HG02678 (cell line): ENCODE measurements around the gene SMC1A.
"Not testable (repeated sequence)": the region's sequence is repeated elsewhere in the genome, so short reads cannot be mapped to it uniquely, and the experiment has no call there.

ENCODE experiments used
- ATAC-seq: cut with Tn5 transposase; IDR thresholded peaks from one replicate; pipeline ENCODE4 v1.9.1; 2021; ENCODE audit warnings: mild to moderate bottlenecking, moderate library complexity; ENCODE audit not compliant: unreplicated experiment

SMC1A gene

DNA sequence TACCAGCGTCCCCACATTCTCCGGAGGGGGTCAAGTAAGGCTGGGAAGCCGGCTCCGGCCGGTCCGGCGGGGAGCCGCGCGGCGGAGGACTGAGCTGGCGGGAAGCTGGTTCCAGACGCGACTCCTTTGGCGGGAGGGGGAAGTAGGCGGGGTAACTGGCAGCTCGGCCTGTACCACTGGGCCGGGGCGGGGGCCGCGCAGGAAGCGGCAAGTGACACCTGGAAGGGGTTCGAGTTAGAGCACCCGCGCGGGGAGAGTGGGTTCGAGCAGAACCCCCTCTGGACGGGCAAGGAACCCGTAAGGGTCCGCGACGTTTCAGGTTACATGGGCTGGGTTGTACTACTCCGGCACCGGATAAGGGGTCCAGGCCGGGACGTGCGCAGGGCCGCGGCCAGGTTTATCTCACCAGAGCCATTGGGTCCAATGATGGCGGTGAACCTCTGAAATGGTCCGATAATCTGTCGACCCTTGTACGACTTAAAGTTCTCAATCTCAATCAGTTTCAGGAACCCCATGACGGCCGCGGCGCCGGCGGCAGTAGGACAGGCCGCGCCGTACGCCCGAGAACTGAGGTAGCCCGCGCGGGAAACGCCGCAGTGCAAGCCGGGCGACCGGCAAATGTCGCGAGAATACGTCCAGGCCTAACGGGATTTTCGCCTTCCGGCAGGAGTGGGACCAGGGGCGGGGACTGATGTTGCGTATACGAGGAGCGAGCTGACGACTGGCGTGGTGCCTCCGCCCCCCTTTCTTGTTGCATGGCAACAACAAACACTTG lies at the start of gene SMC1A:
SMC1A (minus strand) TSS at position 569 of the 775 bp plus-strand sequence; CDS start at position 515, 54 bp downstream.
- ATAC-seq: peak; percentile 93

DNA sequence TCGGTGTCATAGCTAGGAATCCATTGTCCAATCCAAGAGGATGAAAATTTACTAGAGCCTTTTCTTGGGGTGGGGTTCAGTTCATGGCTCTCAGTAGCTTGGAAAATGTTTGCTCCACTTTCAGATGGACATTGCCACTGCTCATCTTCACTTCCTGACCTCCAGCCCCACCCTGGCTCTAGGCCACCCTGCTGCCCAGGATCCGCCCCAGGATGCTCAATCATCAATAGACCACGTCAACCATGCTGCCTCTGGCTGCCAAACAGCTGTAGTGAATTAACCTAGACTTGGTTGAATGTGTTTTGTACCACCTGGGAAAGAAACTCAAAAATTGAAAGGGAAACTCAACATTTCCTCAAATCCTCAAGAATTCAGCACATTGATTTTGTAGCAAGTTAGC lies 48.9 kb upstream of the SMC1A start:
- ATAC-seq: no peak

DNA sequence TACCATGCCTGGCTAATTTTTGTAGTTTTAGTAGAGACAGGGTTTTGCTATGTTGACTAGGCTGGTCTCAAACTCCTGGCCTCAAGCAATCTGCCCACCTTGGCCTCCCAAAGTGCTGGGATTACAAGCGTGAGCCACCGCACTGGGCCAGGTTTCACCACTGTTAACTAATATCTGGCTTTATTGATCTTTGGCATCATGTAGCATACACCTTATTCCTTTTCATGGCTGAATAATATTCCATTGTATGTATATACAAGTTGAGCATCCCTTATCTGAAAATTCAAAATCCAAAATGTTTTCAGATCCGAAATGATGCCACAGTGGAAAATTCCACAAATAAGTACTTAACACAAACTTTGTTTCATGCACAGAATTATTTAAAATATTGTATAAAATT lies 46.2 kb upstream of the SMC1A start:
- ATAC-seq: not testable (repeated sequence)

DNA sequence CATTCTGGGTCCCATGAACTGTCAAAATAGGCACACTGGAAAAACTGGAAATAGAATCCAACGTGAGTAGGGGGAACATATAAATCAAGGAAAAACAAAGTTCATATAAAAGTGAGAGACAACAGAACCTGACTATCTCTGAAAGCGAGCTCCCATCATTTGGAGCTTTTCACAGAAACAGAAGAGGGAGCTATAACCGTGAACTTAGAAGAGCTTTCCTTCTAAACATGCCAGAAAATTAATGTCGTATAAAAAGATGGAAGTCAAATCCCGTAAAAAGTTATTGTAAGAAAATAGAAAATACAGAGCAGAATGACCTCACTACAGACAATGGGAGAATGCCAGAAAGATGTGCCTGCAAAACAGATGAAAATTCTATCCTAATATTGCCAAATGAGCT lies 35.6 kb upstream of the SMC1A start:
- no peak for ATAC-seq

DNA sequence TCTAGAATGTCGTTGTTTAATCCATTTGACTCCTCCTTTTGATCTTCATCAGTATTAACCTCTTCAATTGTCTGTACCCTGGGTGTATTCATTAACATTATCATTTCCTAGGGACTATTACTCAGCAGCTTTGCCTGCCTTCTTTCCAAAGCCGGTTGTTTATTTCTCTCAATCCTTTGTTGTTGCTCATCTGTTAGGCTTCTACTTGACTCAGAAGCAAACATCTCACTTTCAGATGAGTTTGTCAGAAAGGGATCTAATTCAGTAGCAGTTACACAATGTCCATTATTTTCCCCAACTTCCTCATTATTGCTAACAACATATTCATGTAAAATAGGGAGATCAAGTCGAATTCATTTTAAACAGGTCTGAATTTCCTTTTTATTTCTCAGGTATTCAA lies 33.8 kb upstream of the SMC1A start:
- ATAC-seq: no peak

- ATAC-seq: no peak
These were observed 30.4 kb upstream of the SMC1A start for GRCh38 chrX:53452812-53453211.

- ATAC-seq: no peak
These were observed 27.2 kb upstream of the SMC1A start for GRCh38 chrX:53449632-53450031.

DNA sequence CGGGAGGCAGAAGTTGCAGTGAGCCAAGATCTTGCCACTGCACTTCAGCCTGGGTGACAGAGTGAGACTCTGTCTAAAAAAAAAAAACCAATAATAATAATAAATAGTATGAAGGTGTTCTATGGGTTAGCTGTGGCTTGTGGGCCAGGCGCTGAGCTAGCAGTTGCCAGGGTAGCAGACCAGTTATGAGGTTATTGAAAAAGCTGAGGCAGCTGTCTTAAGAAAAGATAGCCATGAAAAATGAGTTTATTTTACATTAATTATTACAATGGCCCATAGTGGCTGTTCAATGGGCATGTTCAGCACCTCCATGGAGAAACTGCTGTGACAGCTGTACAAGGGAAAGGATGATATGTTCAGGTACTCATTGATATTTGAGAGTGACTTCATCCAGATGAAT lies 25.0 kb upstream of the SMC1A start:
- no peak for ATAC-seq

GRCh38 chrX:53445977-53446376 lies 23.5 kb upstream of the SMC1A start:
- ATAC-seq: no peak

DNA sequence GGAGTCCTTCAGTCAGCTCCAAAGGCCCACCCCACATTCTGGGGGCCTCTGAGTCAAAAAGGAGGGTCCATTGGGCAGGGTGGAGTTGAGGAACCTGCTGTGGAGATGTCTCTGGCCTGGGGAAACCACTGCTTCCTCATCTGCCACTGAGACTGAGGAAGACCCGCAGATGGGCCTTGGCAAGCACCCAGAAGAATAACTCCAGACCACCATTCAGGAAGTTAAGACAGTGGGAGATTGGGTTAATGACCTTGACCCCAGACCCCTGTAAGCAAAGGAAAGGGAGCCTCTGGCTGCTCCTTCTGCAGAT lies 19.8 kb upstream of the SMC1A start:
- no peak for ATAC-seq

DNA sequence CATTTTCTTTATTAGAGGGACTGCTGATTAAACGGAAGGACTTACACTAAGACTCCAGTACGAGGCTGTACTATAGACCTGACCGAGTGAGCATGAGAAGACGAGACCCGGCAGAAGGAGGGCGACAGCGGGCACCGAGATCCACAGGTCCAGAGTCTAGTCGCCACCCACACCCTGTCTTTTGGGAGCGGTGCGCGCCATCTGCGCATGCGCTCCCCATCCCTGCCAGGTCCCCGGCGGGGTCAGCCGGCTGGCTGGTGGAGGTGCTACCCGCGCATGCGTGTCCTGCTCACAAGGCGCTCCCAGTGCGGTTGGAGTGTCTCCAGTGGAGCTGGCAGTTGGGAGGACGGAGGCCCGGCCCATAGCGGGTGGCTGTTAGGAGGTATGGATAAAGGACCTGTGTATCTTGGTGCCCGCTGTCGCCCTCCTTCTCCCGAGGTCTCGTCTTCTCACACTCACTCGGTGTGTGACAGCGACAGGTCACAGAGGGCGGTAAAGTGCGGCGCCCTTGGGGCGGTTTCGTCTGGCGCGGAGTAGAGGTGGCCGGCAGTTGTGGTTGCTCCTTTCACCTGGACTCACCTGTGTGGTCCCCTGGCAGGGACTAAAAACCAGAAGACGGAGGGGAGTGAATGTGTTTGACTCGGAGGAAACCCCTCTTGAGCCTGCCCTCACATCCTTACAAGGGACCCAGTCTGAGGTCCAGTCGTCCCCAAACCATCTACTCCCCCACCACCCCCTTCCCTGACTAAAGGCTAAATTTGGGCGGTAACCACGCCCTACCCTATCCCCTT lies 19.3 kb upstream of the SMC1A start:
- peak; percentile 88 for ATAC-seq

- ATAC-seq: no peak
These were observed 18.4 kb upstream of the SMC1A start for GRCh38 chrX:53440621-53441517.

- ATAC-seq: no peak
These were observed 17.6 kb upstream of the SMC1A start for GRCh38 chrX:53440101-53440500.

GRCh38 chrX:53438832-53439230 lies 16.4 kb upstream of the SMC1A start:
- no peak for ATAC-seq

DNA sequence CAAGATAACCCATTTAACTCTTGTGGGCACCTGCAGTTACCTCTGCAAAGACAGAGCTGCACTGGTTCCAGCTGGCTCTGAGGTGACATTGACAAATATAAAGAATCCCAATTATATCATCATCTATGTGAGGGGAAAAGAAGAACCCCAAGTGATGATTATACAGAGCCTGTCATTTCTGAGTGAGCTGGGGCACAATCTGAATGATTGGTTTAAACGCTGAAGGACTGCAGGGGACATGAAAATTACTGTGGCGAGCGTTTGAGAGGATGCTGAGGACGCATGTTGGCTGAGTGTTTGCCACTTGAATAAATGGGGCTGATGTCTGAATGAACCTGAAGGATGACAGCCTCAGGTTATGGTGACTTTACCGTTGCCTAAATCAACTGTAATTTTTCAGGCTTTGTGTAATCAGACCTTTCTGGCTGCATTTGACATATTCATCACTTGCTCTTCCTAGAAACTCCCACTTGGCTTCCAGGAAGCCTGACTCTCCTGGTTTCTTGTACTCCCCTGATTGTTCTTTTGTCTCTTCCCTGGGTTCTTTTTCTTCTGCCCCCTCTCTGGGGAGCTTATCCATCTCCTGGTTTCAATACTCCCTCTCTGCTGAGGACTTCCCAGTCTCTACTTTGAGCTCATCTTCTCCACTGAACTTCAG lies 15.8 kb upstream of the SMC1A start:
- ATAC-seq: no peak

GRCh38 chrX:53437206-53437605 lies 14.8 kb upstream of the SMC1A start:
- no peak for ATAC-seq

GRCh38 chrX:53435997-53436396 lies 13.5 kb upstream of the SMC1A start:
- peak; percentile 60 for ATAC-seq

DNA sequence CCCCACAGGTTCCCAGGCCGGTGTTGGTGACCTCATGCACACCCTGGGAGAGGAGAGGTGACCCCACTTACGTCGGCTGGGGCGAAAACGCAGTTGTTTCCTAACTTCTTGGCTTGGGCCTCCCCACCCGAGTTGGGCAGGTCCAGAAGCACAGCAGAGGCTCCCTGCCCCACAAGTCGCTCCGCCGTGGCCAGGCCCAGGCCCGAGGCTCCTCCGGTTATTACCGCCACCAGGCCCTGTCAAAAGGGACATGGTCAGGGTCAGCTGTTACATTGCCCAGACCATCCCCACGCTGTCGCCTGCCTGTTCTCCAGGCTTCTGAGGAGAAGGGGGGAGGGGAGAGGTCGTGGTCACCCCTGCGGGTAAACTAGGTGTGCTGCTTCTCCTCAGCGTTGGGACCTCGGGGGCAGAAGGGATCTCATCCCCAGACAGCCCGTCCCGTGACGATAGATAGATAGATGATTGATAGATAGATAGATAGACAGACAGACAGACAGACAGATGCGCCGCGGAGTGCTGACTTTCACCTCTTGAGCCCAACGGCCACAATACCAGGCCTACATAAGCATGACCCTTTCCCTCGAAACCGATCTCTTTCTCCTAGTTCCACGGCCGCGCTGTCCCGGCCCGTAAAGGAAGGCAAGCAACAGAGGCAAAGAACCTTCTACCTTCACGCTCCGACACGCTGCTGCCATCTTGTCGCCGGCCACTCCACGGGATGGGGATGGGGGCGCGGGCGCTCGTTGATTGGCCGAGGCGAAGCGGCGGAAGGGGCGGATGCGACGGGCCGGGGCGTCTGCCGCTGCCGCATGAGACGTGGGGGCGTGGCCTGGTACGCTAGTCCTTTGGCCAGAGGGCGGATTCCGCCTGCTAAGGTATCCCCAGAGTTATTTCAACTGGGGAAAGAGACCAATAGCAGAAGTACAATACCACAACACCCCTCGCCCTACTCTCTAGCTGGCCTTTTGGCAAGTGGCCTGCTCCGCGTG lies 11.5 kb upstream of the SMC1A start, which contains the start of gene HSD17B10:
HSD17B10 (minus strand) TSS at position 720 of the 989 bp plus-strand sequence; CDS start at position 695, 25 bp downstream.
- ATAC-seq: peak; percentile 97

DNA sequence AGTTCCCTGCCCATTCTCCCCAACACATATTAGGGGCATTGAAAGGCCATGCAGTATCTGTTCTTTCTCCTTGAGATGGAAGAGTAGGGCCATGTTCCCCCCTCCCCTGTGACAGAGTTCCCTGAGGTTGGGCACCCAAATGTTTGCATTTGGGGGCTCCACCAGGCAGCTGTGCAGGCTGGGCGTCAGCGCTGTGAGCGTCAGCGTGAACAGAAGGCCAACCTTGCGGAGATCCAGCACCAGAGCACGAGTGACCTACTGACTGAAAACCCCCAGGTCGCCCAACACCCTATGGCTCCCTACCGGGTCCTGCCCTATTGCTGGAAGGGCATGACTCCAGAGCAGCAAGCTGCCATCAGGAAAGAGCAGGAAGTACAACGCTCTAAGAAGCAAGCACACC lies 7.8 kb upstream of the SMC1A start:
- no peak for ATAC-seq

DNA sequence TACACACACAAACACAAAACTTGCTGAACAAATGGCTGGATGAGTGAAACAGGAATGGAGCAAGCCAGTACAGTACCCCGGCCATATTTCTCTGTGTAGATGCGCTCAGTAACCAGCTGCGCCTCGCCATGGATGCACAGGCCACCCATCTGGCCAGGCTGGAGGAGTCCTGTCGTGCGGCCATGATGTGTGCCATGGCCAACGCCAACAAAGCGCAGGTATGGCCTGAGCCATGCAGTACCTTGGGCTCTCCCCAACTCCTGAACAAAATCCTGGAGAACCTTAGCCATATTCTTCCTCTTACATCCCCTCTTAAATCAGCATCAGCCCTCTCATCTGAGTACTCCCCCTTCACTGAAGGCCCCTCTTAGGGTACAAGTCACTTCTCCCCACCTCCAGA lies 7.3 kb upstream of the SMC1A start:
- no peak for ATAC-seq
